HG02588 (cell line): Measurements from ENCODE around the gene DUS3L.
"Not testable (repeated sequence)": the region's sequence is repeated elsewhere in the genome, so short reads cannot be mapped to it uniquely, and the experiment has no call there.

Experiments
- ATAC-seq: cut with Tn5 transposase; IDR thresholded peaks from one replicate; pipeline ENCODE4 v1.9.1; 2021; ENCODE audit warnings: mild to moderate bottlenecking, moderate library complexity; ENCODE audit not compliant: unreplicated experiment

The DUS3L gene

GRCh38 chr19:5800361-5801270 lies 9.7 kb upstream of the DUS3L start:
- no peak for ATAC-seq

GRCh38 chr19:5799247-5800241 lies 8.6 kb upstream of the DUS3L start:
- no peak for ATAC-seq

- ATAC-seq: no peak
Measured at GRCh38 chr19:5798244-5798643, 7.3 kb upstream of the DUS3L start.

- no peak for ATAC-seq
Measured at GRCh38 chr19:5795382-5795919, 4.5 kb upstream of the DUS3L start.

- ATAC-seq: no peak
Measured at GRCh38 chr19:5793188-5793587, 2.2 kb upstream of the DUS3L start.

- ATAC-seq: no peak
Measured at GRCh38 chr19:5792224-5792623, 1.3 kb upstream of the DUS3L start.

- no peak for ATAC-seq
Measured at GRCh38 chr19:5789886-5790558, 941 bp downstream of the DUS3L start.

- no peak for ATAC-seq
Measured at GRCh38 chr19:5789351-5789761, 1.6 kb downstream of the DUS3L start.

GRCh38 chr19:5788422-5788821 lies 2.5 kb downstream of the DUS3L start:
- ATAC-seq: no peak

GRCh38 chr19:5787409-5788182 lies 3.4 kb downstream of the DUS3L start:
- ATAC-seq: no peak

GRCh38 chr19:5786593-5787408 lies 4.2 kb downstream of the DUS3L start:
- no peak for ATAC-seq

- no peak for ATAC-seq
Measured at GRCh38 chr19:5785423-5785822, 5.5 kb downstream of the DUS3L start.

GRCh38 chr19:5784581-5785147 lies 6.3 kb downstream of the DUS3L start, which contains the start of gene PRR22:
Gene PRR22, minus strand, starts transcription at chr19:5784746. Its CDS starts 86 bp downstream, at chr19:5784660.
- ATAC-seq: no peak

GRCh38 chr19:5782945-5783919 lies 7.7 kb downstream of the DUS3L start:
- ATAC-seq: no peak

- no peak for ATAC-seq
Measured at GRCh38 chr19:5782322-5782721, 8.6 kb downstream of the DUS3L start.

GRCh38 chr19:5780916-5781315 lies 10.0 kb downstream of the DUS3L start:
- ATAC-seq: not testable (repeated sequence)

- no peak for ATAC-seq
Measured at GRCh38 chr19:5778402-5778801, 12.6 kb downstream of the DUS3L start.
